GM12874 (cell line): Measurements from ENCODE around the gene SPACA7.

Experiments used
- TF ChIP-seq, protein P1 (sequence below): IDR thresholded peaks from 2 replicates; pipeline ENCODE4 v1.5.1; 2011; ENCODE audit warnings: low read depth, mild to moderate bottlenecking, control low read depth, low read length, moderate library complexity; ENCODE audit not compliant: insufficient read depth

The SPACA7 gene

DNA sequence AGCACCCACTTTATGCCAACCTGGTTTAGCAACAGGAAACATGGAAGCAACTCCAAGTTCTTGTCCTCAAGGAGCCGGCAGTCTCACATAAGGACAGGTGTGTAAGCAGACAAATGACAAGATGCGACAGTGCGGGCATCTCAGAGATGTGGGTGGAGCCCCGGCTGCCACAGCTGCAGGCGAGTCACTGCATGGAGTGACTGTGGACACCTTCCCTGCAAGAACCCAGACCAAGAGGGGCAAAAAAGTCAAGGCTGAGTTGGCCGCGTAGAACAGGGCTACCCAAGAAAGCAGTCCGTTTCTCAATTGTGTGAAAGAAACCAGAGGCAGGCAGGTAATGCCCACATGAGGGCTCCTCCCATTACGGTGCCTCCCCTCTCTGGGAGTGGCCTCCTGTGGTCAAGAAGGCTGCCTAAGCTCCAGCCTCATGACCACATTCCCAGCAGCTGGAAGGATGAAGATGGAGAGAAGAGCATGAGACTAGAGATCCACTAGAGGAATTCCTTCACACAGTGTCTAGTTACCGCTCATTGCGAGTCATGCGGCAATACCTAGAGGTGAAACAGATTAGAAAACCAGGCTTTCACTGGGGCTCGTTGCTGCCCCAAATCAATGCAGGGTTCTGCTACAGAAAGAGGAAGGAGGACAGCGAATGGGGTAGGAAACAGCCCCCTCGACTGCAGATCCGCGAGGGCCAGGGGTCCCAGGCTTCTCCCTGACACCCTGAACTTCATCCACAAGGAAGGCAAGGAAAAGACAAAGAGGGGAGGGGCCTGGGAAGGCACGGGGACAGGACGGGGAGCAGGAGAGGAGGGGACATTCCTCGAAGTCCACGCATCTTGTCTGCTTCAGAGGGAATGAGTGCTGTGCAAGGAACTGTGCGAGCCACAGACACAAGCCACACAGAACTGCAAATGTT lies 80.2 kb downstream of the SPACA7 start:
- TF ChIP-seq, protein P1, sequence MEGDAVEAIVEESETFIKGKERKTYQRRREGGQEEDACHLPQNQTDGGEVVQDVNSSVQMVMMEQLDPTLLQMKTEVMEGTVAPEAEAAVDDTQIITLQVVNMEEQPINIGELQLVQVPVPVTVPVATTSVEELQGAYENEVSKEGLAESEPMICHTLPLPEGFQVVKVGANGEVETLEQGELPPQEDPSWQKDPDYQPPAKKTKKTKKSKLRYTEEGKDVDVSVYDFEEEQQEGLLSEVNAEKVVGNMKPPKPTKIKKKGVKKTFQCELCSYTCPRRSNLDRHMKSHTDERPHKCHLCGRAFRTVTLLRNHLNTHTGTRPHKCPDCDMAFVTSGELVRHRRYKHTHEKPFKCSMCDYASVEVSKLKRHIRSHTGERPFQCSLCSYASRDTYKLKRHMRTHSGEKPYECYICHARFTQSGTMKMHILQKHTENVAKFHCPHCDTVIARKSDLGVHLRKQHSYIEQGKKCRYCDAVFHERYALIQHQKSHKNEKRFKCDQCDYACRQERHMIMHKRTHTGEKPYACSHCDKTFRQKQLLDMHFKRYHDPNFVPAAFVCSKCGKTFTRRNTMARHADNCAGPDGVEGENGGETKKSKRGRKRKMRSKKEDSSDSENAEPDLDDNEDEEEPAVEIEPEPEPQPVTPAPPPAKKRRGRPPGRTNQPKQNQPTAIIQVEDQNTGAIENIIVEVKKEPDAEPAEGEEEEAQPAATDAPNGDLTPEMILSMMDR: no peak

DNA sequence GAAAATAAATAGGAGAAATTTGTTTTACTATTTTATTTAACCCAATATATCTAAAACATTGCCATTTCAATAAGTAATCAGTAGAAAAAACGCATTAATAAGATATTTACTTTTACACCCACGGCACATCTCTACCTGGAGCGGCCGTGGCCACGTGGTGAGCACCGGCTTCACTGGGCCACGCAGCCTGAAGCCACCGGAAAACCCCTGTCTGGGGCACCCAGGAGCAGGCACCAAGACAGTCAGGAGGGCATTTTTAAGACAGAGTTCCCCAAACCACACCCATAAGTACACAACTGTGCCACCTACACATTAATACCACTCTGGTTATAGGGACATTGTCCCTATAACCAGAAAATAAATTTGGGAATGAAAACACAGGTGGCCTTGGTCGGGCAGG lies 80.9 kb downstream of the SPACA7 start:
- TF ChIP-seq, protein P1: no peak

DNA sequence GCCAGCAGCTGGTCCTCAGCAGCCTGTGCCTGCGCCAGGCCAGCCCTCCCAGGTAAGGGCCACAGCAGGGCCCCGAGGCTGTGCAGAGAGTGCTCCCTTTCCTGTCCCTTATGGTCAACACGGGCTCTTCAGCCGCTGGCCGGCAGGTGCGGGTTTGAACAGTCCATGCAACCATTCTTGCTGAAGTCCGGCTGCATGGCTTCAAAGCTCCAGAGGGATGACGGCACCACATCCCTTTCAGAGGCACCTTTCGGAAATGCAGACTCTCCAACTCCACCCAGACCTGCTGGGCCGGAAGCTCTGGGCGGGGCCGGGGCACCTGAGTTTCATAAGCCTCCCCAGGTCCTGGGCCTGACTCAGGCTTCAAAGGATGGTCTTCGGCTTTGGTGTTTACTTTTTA lies 81.3 kb downstream of the SPACA7 start:
- TF ChIP-seq, protein P1: no peak

DNA sequence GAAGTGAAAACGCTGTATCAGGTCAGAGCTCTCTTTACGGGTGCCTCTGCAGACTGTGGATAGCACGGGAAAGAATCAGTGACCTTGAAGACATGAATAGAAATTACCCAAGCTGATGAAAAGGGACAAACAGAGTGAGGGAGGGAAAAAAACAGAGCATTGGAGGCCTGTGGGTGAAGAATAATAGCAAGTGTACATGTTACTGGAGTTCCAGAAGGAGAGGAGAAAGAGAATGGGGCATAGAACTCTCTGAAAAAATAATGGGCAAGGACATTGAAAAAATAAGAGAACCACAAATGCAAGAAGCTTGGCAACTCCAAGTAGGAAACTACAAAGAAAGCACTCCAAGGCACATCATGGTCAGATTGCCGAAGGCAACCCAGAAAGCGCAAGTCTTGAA lies 86.3 kb downstream of the SPACA7 start:
- TF ChIP-seq, protein P1: no peak

DNA sequence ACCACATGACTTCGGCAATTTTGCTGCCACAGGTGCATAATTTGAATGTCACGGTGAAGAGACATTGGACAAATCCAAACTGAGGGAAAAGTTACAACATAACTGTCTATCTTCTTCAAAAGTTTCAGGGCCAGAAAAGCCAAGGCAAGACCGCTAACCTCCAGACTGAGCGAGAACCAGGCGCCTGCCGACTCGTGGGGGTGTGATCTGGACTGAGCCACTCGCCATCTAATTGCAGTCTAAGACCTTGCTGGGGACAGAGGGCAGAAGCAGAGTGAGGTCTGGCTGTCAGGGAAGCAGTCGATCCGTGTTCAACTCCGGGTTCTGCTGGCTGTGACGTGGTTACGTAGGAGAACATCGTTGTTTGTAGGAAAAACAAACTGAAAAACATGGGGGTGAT lies 88.6 kb downstream of the SPACA7 start:
- TF ChIP-seq, protein P1: no peak

DNA sequence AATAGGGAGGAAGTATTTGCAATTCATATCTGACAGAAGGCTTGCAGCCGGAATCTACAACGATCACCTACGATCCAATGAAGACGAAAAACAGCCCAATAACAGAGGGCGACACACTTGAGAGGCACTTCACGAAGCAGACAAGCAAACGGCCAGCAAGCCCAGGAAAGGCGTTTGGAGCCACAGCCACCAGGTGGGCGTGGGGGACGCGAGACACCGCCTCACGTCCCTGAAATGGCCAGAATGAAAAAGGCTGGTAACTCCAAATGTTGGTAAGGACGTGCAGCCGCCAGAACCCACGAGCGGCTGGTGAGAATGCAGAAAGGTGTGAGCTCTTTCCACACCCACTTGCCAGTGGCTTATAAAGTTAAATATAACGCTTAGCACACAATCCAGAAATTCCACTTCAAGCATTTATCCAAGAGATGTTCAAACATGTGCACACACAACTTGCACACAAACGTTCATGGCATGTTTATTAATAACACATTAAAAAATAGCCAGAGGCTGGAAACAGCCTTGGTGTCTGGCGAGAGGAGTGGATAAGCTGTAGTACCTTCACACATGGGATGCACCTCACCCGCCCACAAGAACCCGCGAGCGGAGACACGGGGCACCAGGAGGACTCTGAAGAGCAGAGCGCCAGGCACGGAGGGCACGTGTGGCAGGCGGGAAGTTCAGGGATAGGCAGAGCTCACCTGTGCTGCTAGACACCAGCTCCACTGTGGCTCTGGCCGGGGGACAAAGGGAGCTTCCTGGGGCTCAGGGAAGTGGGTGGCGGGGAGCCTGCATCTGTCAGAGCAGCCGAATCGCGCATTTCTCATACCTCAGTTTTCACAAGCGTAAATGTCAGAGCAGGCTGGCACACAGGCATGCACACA lies 89.3 kb downstream of the SPACA7 start:
- TF ChIP-seq, protein P1: no peak
